Parathyroid adenoma (tissue), 2 donors: ENCODE measurements around the gene C2orf15.
"Not testable (repeated sequence)": the region's sequence is repeated elsewhere in the genome, so short reads cannot be mapped to it uniquely, and the experiment has no call there.

Source experiments
- H2AFZ ChIP-seq: fragments of 300-600 bp; sonication (generic); one replicate; pipeline ENCODE4 v1.7.0; 2017; ENCODE audit warnings: antibody characterized with exemption, mild to moderate bottlenecking
- H3K27ac ChIP-seq: fragments of 300-600 bp; sonication (generic); one replicate; pipeline ENCODE4 v1.7.0; 2017
- H3K27me3 ChIP-seq: fragments of 300-600 bp; sonication (generic); one replicate; pipeline ENCODE4 v1.7.0; 2017; ENCODE audit warnings: low read length; ENCODE audit not compliant: control insufficient read depth, insufficient read depth
- H3K36me3 ChIP-seq: fragments of 300-600 bp; sonication (generic); one replicate; pipeline ENCODE4 v1.7.0; 2017; ENCODE audit warnings: low read length; ENCODE audit not compliant: control insufficient read depth, insufficient read depth
- H3K4me1 ChIP-seq: fragments of 300-600 bp; sonication (generic); one replicate; pipeline ENCODE4 v1.7.0; 2017; ENCODE audit warnings: control low read depth
- H3K4me2 ChIP-seq: fragments of 300-600 bp; sonication (generic); one replicate; pipeline ENCODE4 v1.7.0; 2017; ENCODE audit warnings: low read length
- H3K4me3 ChIP-seq: fragments of 300-600 bp; sonication (generic); one replicate; pipeline ENCODE4 v1.7.0; 2017; ENCODE audit warnings: low read depth, low read length
- H3K79me2 ChIP-seq: fragments of 300-600 bp; sonication (generic); one replicate; pipeline ENCODE4 v1.7.0; 2017; ENCODE audit warnings: control low read depth
- H3K9ac ChIP-seq: fragments of 300-600 bp; sonication (generic); one replicate; pipeline ENCODE4 v1.7.0; 2017; ENCODE audit warnings: mild to moderate bottlenecking
- H3K9me3 ChIP-seq: fragments of 300-600 bp; sonication (generic); one replicate; pipeline ENCODE4 v1.7.0; 2017; ENCODE audit warnings: low read length; ENCODE audit not compliant: control insufficient read depth
- TF ChIP-seq, protein P1 (sequence below): fragments of 300-600 bp; sonication (generic); IDR thresholded peaks from one replicate; pipeline ENCODE4 v1.7.0; 2017; ENCODE audit warnings: antibody characterized with exemption, mild to moderate bottlenecking
- donor health status: primary hyperparathyroidism.

Gene C2orf15

GRCh38 chr2:99106913-99107312 is 34.6 kb upstream of the C2orf15 start:
- Histone ChIP-seq H3K36me3 (no peaks in the 10 kb centered on the region), H2AFZ (no peak overlapping the region), H3K9ac (no peak overlapping the region), H3K27ac (no peak overlapping the region), H3K9me3 (no peaks in the 10 kb centered on the region), H3K4me2 (no peak overlapping the region), H3K27me3 (no peaks in the 10 kb centered on the region), H3K79me2 (no peaks in the 10 kb centered on the region), H3K4me1 (no peaks in the 10 kb centered on the region), H3K4me3 (no peak overlapping the region)
- TF ChIP-seq, protein P1, sequence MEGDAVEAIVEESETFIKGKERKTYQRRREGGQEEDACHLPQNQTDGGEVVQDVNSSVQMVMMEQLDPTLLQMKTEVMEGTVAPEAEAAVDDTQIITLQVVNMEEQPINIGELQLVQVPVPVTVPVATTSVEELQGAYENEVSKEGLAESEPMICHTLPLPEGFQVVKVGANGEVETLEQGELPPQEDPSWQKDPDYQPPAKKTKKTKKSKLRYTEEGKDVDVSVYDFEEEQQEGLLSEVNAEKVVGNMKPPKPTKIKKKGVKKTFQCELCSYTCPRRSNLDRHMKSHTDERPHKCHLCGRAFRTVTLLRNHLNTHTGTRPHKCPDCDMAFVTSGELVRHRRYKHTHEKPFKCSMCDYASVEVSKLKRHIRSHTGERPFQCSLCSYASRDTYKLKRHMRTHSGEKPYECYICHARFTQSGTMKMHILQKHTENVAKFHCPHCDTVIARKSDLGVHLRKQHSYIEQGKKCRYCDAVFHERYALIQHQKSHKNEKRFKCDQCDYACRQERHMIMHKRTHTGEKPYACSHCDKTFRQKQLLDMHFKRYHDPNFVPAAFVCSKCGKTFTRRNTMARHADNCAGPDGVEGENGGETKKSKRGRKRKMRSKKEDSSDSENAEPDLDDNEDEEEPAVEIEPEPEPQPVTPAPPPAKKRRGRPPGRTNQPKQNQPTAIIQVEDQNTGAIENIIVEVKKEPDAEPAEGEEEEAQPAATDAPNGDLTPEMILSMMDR: no peak

GRCh38 chr2:99111236-99111635 is 30.3 kb upstream of the C2orf15 start:
- no peaks in the 10 kb centered on the region for H3K27me3 ChIP-seq
- H2AFZ ChIP-seq: no peak overlapping the region
- TF ChIP-seq, protein P1: no peak
- H3K9me3 ChIP-seq: no peaks in the 10 kb centered on the region
- no peak overlapping the region for H3K9ac ChIP-seq
- H3K4me2 ChIP-seq: no peak overlapping the region
- H3K4me1 ChIP-seq: no peaks in the 10 kb centered on the region
- no peak overlapping the region for H3K27ac ChIP-seq
- no peaks in the 10 kb centered on the region for H3K36me3 ChIP-seq
- H3K4me3 ChIP-seq: no peak overlapping the region
- H3K79me2 ChIP-seq: no peaks in the 10 kb centered on the region

GRCh38 chr2:99111945-99112344 is 29.6 kb upstream of the C2orf15 start:
- H3K4me3 ChIP-seq: no peak overlapping the region
- H3K4me1 ChIP-seq: no peaks in the 10 kb centered on the region
- no peak overlapping the region for H2AFZ ChIP-seq
- H3K27me3 ChIP-seq: no peaks in the 10 kb centered on the region
- no peak overlapping the region for H3K4me2 ChIP-seq
- H3K27ac ChIP-seq: no peak overlapping the region
- TF ChIP-seq, protein P1: no peak
- no peaks in the 10 kb centered on the region for H3K79me2 ChIP-seq
- no peak overlapping the region for H3K9ac ChIP-seq
- no peaks in the 10 kb centered on the region for H3K36me3 ChIP-seq
- no peaks in the 10 kb centered on the region for H3K9me3 ChIP-seq

- Histone ChIP-seq H2AFZ (no peak overlapping the region), H3K4me3 (no peak overlapping the region), H3K36me3 (no peaks in the 10 kb centered on the region), H3K27me3 (no peaks in the 10 kb centered on the region), H3K79me2 (no peaks in the 10 kb centered on the region), H3K4me2 (no peak overlapping the region), H3K9ac (no peak overlapping the region), H3K27ac (no peak overlapping the region), H3K4me1 (no peaks in the 10 kb centered on the region), H3K9me3 (no peaks in the 10 kb centered on the region)
- TF ChIP-seq, protein P1: no peak
These were observed 28.9 kb upstream of the C2orf15 start for GRCh38 chr2:99112617-99113016.

DNA sequence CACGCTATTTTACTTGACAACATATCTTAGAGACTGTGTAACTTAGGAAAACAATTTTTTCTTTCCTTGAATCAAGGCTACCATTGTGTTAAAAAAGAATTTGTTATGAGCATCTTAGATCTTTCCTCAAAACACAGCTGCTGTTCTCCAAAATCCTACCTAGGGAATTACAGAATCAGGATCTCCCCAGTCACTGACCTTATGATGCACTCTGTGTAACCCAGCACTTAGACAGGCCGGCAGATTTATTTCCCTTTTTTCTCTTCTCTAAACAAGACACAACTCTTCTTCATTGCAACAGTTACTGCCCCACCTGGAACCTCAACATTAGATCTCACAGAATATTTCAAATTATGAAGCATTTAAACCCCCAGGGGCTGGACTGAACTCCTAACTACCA is 13.5 kb upstream of the C2orf15 start:
- H2AFZ ChIP-seq: no peak overlapping the region
- no peaks in the 10 kb centered on the region for H3K9me3 ChIP-seq
- H3K4me1 ChIP-seq: no peaks in the 10 kb centered on the region
- no peaks in the 10 kb centered on the region for H3K27me3 ChIP-seq
- no peak overlapping the region for H3K4me3 ChIP-seq
- no peak overlapping the region for H3K4me2 ChIP-seq
- H3K27ac ChIP-seq: no peak overlapping the region
- no peak overlapping the region for H3K9ac ChIP-seq
- no peaks in the 10 kb centered on the region for H3K79me2 ChIP-seq
- no peaks in the 10 kb centered on the region for H3K36me3 ChIP-seq
- TF ChIP-seq, protein P1: no peak

DNA sequence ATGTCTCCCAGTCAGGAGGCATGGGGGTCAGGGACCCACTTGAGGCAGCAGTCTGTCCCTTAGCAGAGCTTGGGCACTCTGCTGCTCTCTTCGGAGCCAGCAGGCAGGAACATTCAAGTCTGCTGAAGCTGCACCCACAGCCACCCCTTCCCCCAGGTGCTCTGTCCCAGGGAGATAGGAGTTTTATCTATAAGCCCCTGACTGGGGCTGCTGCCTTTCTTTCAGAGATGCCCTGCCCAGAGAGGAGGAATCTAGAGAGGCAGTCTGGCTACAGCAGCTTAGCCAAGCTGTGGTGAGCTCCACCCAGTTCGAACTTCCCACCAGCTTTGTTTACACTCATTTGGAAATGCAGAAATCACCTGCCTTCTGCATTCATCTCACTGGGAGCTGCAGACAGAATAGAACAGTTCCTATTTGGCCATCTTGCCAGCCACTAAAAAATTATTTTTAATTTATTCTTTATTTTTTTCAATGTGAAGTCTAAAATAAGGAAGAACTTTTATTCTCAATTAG is 6.4 kb upstream of the C2orf15 start:
- not testable (repeated sequence) for H3K9ac ChIP-seq, H3K4me2 ChIP-seq, H3K79me2 ChIP-seq, H3K27me3 ChIP-seq, H2AFZ ChIP-seq, H3K9me3 ChIP-seq, H3K4me3 ChIP-seq, H3K4me1 ChIP-seq, H3K36me3 ChIP-seq, H3K27ac ChIP-seq
